Measurements from ENCODE around the gene NUDT9.
"Not testable (repeated sequence)": the region's sequence is repeated elsewhere in the genome, so short reads cannot be mapped to it uniquely, and the experiment has no call there.

The NUDT9 gene

DNA sequence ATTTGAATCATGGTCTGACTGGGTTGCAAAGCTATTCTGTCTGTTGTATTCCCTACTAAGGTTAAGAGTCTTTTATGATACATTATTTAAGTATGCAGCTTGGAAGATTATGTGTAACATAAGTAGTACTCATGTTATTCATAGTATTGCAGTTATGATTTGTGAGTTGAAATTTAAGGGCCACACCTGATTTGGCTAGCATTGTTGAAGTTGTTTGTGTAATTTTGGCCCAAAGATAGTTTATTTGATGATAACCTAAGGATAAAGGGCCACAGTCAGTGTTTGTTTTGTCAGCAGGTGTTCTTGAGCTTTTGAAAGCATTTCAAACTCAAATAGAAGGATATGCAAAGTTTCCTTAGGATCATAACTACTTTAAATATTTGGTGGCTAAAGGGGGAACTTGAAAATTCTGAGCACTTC is 38.9 kb downstream of the NUDT9 start:
- no peak for DNase-seq (ENCODE audit: low read depth in 2 of 2)

DNA sequence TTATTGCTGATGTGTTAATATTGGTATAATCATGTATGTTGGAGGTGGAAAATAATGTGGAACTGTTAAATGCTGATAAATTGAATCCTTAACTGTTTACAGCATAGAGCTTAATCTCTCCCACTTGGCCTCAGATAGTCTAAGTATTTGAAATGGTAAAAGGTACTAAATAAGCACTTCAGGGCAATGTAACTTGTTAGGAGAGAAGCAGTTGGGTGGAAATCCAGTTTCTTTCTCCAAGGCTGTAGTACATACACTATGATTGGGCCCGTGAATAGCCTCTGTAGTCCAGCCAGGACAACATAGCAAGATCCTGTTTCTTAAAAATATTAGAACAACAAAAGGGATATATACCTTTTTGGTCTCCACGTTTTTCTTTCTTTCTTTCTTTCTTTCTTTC is 39.7 kb downstream of the NUDT9 start:
- DNase-seq (ENCODE audit: low read depth in 2 of 2): no peak

DNA sequence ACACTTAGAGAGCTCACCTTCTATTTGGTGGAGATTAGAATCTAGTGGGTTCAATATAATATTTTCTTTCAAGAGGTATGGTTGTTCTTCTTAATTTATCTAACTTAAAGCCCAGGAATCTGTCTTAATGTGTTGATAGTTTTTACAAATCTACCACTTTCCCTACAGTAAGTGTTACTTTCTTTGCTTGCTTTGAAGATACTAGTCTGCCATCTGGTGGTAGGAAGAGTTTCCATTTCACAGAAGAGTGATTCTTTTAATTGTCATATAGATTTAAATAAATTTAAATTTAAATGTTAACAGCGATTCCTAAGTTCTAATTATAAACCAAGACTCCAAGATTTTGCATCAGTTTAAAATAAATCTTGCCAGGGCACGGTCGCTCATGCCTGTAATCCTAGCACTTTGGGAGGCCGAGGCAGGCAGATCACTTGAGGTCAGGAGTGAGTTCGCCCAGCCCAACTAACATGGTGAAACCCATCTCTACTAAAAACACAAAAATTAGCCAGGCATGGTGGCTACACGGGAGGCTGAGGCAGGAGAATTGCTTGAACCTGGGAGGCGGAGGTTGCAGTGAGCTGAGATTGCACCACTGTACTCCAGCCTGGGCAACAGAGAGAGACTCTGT is 43.5 kb downstream of the NUDT9 start:
- peak in 1 of 2 donors; percentile 1 for DNase-seq (ENCODE audit: low read depth in 2 of 2)

DNA sequence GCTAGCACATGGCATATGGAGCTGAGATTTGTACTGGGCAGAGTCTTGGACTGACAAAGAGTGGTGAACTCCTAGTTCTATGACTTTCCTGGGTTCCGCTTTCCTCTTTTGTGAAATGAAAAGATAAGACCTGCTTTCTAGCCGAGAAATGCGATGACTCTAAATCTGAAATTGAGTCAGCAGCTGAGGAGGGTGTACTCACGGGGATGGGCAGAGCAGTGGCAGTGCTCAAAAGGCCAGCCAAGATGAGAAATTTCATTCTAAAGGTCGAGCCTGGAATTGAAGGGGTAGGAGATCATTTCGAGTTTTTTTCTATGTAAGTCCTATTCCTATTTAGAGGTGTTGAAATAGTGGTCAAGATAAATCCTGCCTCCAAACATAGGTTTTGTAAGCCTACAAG is 47.0 kb downstream of the NUDT9 start:
- no peak for DNase-seq (ENCODE audit: low read depth in 2 of 2)

- no peak for DNase-seq (ENCODE audit: low read depth in 2 of 2)
Observed at GRCh38 chr4:87476934-87477333, 54.6 kb downstream of the NUDT9 start.

DNA sequence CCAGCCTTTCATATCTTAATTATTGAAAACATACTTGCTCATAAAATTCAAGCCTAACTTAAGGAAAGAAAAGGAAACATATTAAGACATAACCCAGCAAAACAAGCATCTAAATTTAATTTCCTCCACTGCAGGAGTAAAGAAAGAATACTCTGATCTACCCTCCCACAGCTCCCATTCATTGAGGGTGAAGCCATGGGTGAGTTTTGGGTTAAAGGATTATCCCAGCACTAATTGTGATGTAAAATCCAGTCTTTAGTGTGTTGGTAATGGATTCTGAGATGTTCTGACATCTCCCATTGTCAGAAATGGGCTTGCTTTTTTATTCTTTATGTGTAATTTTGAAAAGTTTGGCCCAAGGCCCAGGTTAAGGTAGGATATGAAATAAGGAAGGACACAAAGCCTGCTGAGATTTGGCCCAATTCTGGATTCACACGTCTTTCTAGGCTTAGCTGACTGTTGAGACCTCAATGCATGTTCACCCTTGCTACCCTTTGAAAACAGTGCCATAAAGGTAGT is 56.4 kb downstream of the NUDT9 start:
- DNase-seq (ENCODE audit: low read depth in 2 of 2): no peak

- DNase-seq (ENCODE audit: low read depth in 2 of 2): no peak
Observed at GRCh38 chr4:87481377-87481776, 59.0 kb downstream of the NUDT9 start.

DNA sequence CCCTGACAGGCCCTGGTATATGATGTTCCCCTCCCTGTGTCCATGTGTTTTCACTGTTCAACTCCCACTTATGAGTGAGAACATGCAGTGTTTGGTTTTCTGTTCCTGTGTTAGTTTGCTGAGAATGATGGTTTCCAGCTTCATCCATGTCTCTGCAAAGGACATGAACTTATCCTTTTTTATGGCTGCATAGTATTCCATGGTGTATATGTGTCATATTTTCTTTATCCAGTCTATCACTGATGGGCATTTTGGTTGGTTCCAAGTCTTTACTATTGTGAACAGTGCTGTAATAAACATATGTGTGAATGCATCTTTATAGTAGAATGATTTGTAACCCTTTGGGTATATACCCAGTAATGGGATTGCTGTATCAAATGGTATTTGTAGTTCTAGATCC is 60.9 kb downstream of the NUDT9 start:
- not testable (repeated sequence) for DNase-seq (ENCODE audit: low read depth in 2 of 2)

DNA sequence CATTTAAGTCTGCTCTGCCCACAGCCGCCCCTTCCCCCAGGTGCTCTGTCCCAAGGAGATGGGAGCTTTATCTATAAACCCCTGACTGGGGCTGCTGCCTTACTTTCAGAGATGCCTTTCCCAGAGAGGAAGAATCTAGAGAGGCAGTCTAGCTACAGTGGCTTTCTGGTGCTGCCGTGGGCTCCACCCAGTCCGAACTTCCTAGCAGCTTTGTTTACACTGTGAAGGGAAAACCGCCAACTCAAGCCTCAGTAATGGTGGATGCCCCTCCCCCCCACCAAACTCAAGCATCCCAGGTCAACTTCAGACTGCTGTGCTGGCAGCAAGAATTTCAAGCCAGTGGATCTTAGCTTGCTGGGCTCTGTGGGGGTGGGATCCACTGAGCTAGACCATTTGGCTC is 66.3 kb downstream of the NUDT9 start:
- DNase-seq (ENCODE audit: low read depth in 2 of 2): not testable (repeated sequence)

DNA sequence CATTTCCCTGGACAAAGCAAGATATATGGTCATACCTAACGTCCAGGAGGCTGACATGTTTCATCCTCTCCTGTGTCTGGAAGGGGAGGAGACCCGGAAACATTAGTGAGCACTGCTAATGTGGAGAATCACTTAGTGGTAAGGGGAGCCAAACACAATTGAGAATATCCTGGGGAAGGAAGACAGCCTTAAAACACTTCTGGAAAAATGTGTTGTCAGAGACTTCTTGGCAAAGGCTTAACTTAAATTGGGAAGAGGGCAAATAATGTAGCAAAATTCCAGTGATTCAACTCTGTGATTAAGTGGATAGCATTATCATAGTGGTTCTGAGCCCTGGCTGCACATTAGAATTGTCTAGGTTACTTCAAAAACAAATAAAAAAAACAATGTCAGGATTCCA is 67.3 kb downstream of the NUDT9 start:
- no peak for DNase-seq (ENCODE audit: low read depth in 2 of 2)

- DNase-seq (ENCODE audit: low read depth in 2 of 2): no peak
Observed at GRCh38 chr4:87490664-87491369, 68.4 kb downstream of the NUDT9 start.

GRCh38 chr4:87491436-87491835 is 69.1 kb downstream of the NUDT9 start:
- DNase-seq (ENCODE audit: low read depth in 2 of 2): no peak

GRCh38 chr4:87491851-87492250 is 69.5 kb downstream of the NUDT9 start:
- DNase-seq (ENCODE audit: low read depth in 2 of 2): not testable (repeated sequence)

GRCh38 chr4:87493115-87493514 is 70.7 kb downstream of the NUDT9 start:
- no peak for DNase-seq (ENCODE audit: low read depth in 2 of 2)

DNA sequence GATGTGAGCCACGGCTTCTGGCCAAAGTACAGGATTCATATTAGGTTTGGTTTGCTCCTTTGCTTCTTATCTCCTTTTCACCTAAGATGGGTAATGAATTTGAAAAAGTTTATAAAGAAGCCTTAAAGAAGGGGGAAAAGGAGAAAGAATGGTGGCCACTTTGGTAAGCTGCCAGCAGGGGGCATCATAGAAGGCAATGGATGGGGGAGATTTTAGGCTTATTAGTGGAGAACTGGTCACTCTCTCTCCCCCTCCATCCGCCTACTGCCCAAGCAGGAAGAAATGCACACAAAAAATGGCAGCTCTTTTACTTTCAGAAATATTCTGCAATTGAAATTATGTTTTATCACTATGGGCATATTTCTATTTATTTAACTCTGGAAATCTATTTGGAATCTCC is 74.8 kb downstream of the NUDT9 start:
- no peak for DNase-seq (ENCODE audit: low read depth in 2 of 2)

DNA sequence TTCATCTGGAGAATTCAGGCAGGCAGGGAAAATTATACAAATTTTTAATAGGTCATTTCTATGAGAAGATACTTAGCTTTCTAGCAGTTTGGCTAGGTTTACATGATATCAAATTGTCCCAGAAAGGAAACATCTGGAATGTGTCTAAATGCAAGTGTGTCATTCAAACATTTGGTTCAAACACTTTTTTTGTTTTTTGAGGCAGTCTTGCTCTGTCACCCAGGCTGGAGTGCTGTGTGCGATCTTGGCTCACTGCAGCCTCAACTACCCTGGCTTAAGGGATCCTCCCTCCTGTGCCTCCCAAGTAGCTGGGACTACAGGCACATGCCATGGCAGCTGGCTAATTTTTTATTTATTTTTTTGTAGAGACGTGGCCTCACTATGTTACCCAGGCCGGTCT is 75.2 kb downstream of the NUDT9 start:
- no peak for DNase-seq (ENCODE audit: low read depth in 2 of 2)

DNA sequence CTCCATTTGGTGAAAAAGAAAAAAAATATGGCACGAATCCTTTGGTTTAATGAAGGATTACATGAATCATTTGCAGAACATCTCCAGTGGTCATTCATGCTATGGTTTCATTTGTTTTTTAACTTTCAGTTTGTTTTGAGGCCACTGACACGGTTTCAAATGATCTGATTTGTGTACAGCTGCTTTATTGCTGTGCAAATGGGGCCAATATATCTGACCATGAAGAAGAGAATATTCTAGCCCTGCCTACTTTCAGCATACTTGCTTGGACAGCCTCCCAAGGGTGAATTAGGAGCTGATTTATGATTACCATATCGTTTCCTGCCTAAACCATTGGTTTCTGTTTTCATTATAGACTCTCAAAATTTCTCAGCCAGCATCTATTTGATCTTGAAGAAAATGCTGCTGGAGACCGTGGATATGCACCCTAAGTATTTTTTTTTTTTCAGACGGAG is 76.1 kb downstream of the NUDT9 start:
- DNase-seq (ENCODE audit: low read depth in 2 of 2): no peak

- no peak for DNase-seq (ENCODE audit: low read depth in 2 of 2)
Observed at GRCh38 chr4:87499403-87500091, 77.2 kb downstream of the NUDT9 start.

DNA sequence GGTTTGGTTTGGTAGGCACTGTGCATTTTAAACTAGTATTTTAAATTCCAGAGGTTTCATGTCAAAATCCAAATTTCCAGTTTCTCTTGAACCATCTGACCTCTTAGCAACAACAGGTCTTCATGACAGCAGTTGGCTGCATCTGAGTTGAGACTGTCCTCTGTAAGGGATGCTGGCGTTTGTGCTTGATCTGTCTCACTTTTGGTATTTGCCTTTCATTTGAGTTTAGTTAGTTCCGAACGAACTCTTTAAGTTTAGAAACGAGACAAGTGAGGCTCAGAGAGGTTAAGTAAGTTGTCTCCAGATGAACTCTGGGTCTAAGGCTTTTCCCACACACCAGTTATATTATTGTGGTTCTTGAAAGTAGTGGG is 77.7 kb downstream of the NUDT9 start:
- DNase-seq (ENCODE audit: low read depth in 2 of 2): no peak

DNA sequence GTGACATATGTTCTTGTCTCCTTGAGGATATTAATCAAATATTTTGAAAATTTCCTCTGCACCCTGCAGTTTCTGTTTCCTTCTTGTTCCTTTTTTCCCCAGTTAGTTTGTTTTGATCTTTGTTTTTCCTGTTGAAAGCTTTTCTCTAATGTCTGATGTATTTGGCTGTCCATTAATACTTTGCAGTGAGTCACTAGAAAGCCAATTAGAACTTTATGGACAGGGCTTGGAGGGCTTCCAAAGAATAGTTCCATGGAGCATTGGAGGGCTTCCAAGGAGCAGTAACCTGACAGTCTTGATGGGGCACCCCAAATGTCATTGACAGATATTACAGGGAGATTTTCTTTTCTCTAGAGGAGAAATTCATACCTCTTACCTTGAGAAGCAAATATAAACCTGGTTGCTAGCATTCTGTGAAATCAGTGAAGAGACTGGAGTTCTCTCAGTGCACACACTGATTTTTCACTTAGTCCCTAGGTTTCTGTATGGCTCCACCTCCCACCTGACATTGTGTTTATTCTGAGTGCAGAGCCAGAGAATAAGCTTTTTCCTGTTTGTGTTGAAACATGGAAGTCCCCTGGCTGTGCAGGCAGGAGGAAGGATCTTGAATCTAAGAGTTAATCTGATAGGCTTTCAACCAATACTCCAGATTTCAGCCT is 80.3 kb downstream of the NUDT9 start:
- no peak for DNase-seq (ENCODE audit: low read depth in 2 of 2)

DNA sequence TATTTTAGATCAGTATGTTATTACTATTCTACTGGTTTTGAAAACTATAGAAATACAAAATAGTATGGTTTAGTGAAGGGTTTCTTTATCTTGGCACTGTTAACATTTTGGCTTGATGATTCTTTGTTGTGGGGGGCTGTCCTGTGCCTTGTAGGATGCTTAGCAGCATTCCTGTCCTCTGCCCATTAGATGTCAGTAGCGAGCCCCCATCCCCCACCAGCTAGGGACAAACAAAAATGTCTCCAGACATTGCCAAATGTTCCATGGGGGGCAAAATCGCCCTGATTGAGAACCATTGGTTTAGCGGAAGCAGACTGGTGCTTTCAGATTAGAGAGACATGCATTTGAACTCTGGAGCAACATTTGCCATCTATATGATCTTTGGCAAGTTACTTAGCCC is 83.5 kb downstream of the NUDT9 start:
- DNase-seq (ENCODE audit: low read depth in 2 of 2): no peak

DNA sequence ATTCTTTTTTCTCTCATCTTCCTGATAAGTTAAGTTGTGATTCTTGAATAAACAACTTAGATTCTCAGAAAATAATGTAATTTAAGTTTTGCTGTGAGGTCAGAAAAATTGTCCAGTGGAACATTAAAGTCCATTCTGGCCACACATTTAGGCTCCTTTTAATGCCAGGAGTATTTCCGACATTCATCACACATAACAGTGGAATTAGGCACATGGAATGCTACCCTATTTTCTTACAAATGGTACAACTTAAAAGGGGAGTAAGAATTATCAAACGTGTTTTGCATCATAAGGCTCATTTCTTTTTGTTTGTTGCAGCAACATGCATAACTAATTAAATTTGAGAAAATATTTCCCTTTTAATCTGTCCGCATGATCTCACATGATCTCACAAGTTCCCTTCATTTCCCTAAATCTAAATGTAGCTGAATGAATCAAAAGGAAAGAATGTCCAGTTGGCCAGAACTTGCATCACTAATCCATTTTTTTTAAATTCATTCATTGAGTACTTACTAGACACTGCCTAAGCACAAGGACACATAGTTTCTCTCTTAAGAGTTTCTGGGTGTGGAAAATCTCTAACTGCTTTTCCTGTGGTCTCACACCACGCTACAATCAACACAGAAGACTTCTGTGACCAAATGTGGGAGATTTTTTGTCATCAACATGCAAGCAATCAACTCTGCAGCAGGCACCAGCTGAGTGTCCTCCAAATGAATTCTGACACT is 84.8 kb downstream of the NUDT9 start:
- DNase-seq (ENCODE audit: low read depth in 2 of 2): no peak
